GM12801 (cell line): ENCODE measurements around the gene COPA.

Source experiments
- CTCF ChIP-seq: IDR thresholded peaks from one replicate; pipeline ENCODE4 v1.5.1; 2011; ENCODE audit warnings: control low read depth; ENCODE audit not compliant: insufficient read length; ENCODE audit errors: extremely low read depth

Gene COPA

DNA sequence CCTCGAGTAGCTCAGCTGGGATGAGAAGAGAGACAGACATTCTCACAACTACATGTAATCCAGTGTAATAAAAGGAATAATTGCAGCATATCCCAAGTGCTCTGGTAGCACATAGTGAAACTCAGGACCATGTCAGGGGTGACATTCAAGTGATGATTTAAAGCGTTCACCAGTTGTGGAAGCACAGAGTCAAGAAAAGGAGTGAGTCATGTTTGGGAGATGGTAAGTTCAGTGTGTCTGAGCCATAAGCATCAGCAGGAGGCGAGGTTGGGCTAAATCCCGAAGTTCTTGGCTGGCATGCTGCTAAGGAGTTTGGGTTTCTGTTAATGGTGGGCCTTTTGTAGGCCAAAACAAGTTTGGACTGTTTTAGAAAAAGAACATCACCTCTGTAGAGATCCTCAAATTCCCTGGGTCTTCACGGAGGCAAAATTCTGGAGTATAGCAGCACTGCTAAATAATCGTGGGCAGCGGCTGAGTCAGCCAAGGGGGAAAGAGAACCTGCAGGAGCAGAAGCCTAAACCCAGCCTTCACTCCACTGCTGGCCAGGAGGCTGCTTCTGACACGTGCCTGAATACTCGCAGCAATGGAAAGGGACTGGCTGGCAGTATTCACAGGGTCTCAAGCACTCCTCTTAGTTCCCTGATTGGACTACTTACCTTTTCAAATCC, 16.6 kb upstream of the COPA start:
- no peak for TF ChIP-seq CTCF

GRCh38 chr1:160358073-160358472, 15.0 kb upstream of the COPA start:
- TF ChIP-seq CTCF = no peak

- TF ChIP-seq CTCF = no peak
Measured at GRCh38 chr1:160357286-160358002, 14.4 kb upstream of the COPA start.

DNA sequence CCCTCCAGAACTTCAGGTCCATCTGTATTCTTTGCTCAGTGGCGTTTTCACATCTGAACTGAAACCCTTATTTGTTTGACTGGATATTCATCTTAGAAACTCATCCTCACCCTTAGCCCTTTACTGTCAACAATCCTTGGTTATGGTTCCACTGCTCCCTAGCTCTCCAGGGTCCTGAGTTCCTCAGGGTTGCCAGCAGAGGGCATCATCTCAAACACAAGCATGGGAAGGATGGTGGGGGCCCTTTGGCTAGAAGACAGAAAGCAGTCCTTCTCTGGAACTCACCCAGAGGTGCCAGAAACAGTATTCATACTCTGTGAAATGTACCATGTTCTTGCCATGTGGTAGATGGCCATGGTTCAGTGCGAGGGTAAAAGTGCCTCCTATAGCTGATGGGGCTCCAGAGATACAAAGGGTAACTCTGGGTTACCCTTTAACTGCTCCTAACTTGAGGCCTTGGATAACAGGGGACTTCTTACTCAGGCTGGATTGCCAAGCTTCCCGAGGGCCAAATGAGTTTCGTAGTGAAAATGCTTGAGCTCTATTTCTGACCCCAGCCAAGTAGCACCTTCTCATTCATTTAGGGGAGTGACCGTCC, 11.4 kb upstream of the COPA start:
- TF ChIP-seq CTCF = no peak

DNA sequence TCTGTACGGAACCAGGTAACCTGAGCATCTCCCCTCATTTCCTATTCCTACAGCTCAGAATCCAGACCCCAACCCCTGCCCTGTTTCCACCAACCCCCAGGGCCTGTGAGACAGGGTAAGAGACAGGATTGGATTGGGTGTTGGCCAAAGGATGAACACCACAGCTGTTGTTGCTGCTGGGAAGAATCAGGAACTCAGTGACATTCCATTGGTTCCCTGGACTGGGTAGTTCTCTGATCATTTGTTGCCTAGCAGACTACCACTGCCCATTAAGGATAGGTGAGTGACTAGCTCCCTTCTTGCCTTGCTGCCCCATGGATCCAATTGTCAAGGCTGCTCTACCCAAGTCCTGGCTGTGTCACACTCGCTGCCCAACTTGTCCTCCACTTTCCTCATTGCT, 10.2 kb upstream of the COPA start:
- TF ChIP-seq CTCF = no peak

- TF ChIP-seq CTCF = no peak
Measured at GRCh38 chr1:160352555-160352954, 9.5 kb upstream of the COPA start.

DNA sequence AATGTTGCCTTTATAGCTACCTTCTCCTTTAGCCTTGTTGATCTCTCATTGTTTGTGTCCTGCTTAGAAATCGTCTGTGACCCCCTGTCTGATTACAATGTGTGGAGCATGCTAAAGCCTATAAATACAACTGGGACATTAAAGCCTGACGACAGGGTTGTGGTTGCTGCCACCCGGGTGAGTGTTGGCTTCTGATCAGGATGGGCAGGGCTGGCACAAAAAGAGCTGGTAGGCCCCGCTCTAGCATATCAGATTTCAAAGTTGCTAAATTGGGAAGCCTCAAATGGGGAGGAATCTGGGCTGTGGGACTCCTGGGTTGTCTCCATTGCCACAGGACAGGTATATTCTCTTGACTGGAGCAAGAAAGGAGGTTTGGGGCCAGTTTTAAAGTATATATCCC, 8.6 kb upstream of the COPA start:
- TF ChIP-seq CTCF = no peak
